ENCODE results near the gene CAPZA1. TPM values are rescaled to one million over a fixed set of nuclear protein-coding genes. Genes with fewer than 3 reads are reported as not detected.

CAPZA1 gene
- polyA plus RNA-seq (2011; rRNA removed) (65.1 and 165 TPM in 2 replicates), polyA minus RNA-seq (2011; rRNA and poly(A)+ RNA removed) (90.1 and 104 TPM in 2 replicates)

GRCh38 chr1:112619518-112620376 is at the start of gene CAPZA1:
CAPZA1 (plus strand) TSS chr1:112619832; CDS start chr1:112619845, 13 bp downstream.
- peak; percentile 58 for DNase-seq (ENCODE audit: low read depth)
- H3K36me3 ChIP-seq (ENCODE audit: control insufficient read depth, insufficient read depth, low read length): no peaks in the 10 kb centered on the region; the same call in 1 of the 2 replicates
- ChIA-PET POLR2A (interaction anchor here (1.0 kb wide), 1 partner anchor 118 kb away, joined by 4 read pairs; no protein-coding TSS in a partner anchor), CTCF (interaction anchor here (0.7 to 4.0 kb wide), 11 partner anchors 10 to 229 kb away, joined by 3 to 23 read pairs (median 3); partner anchors contain the start of gene RHOC)
- H3K27me3 ChIP-seq (ENCODE audit: control insufficient read depth, insufficient read depth, low read length): no peaks in the 10 kb centered on the region
- H3K4me3 ChIP-seq (ENCODE audit: low read depth, low read length): peak within 1 kb of the TSS; percentile 89
- TF ChIP-seq, protein P1, sequence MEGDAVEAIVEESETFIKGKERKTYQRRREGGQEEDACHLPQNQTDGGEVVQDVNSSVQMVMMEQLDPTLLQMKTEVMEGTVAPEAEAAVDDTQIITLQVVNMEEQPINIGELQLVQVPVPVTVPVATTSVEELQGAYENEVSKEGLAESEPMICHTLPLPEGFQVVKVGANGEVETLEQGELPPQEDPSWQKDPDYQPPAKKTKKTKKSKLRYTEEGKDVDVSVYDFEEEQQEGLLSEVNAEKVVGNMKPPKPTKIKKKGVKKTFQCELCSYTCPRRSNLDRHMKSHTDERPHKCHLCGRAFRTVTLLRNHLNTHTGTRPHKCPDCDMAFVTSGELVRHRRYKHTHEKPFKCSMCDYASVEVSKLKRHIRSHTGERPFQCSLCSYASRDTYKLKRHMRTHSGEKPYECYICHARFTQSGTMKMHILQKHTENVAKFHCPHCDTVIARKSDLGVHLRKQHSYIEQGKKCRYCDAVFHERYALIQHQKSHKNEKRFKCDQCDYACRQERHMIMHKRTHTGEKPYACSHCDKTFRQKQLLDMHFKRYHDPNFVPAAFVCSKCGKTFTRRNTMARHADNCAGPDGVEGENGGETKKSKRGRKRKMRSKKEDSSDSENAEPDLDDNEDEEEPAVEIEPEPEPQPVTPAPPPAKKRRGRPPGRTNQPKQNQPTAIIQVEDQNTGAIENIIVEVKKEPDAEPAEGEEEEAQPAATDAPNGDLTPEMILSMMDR (IDR thresholded peaks at IDR 0.05; ENCODE audit: insufficient read depth, low read depth, low read length): no peak

- DNase-seq (ENCODE audit: low read depth): peak; percentile 72
- H3K4me3 ChIP-seq (ENCODE audit: low read depth, low read length): no peak overlapping the region
- CTCF ChIA-PET: interaction anchor here (0.6 to 1.3 kb wide), 6 partner anchors 15 to 184 kb away, joined by 3 to 4 read pairs (median 3); partner anchors contain the start of gene RHOC
- no peaks in the 10 kb centered on the region for H3K27me3 ChIP-seq (ENCODE audit: control insufficient read depth, insufficient read depth, low read length)
- no peaks in the 10 kb centered on the region for H3K36me3 ChIP-seq (ENCODE audit: control insufficient read depth, insufficient read depth, low read length)
- TF ChIP-seq, protein P1 (IDR thresholded peaks at IDR 0.05; ENCODE audit: insufficient read depth, low read depth, low read length): no peak
- POLR2A ChIA-PET: no interaction called here
Measured at GRCh38 chr1:112575154-112575804, 44.4 kb upstream of the CAPZA1 start.

GRCh38 chr1:112576240-112576639 is 43.4 kb upstream of the CAPZA1 start:
- ChIA-PET POLR2A (no interaction called here), CTCF (interaction anchor here (0.8 to 1.3 kb wide), 4 partner anchors 48 to 185 kb away, joined by 3 to 4 read pairs (median 3); partner anchors contain the start of gene RHOC)
- H3K27me3 ChIP-seq (ENCODE audit: control insufficient read depth, insufficient read depth, low read length): no peaks in the 10 kb centered on the region
- H3K4me3 ChIP-seq (ENCODE audit: low read depth, low read length): no peak overlapping the region
- TF ChIP-seq, protein P1 (IDR thresholded peaks at IDR 0.05; ENCODE audit: insufficient read depth, low read depth, low read length): no peak
- DNase-seq (ENCODE audit: low read depth): no peak
- no peaks in the 10 kb centered on the region for H3K36me3 ChIP-seq (ENCODE audit: control insufficient read depth, insufficient read depth, low read length)

GRCh38 chr1:112579801-112580510 is 39.7 kb upstream of the CAPZA1 start:
- peak; percentile 47 for DNase-seq (ENCODE audit: low read depth)
- ChIA-PET POLR2A (interaction anchor here (0.5 kb wide), 1 partner anchor 38 kb away, joined by 3 read pairs; no protein-coding TSS in a partner anchor), CTCF (interaction anchor here (1.1 kb wide), 1 partner anchor 78 kb away, joined by 4 read pairs; no protein-coding TSS in a partner anchor)
- H3K4me3 ChIP-seq (ENCODE audit: low read depth, low read length): no peak overlapping the region
- TF ChIP-seq, protein P1 (IDR thresholded peaks at IDR 0.05; ENCODE audit: insufficient read depth, low read depth, low read length): no peak
- no peaks in the 10 kb centered on the region for H3K36me3 ChIP-seq (ENCODE audit: control insufficient read depth, insufficient read depth, low read length)
- H3K27me3 ChIP-seq (ENCODE audit: control insufficient read depth, insufficient read depth, low read length): no peaks in the 10 kb centered on the region

Measured in BJ (cell line).